ENCODE results near the gene CALHM6. TPM values are rescaled to one million over a fixed set of nuclear protein-coding genes. Genes with fewer than 3 reads are reported as not detected.
A peak's percentile ranks its signal among the peaks of the same experiment; 100 is the strongest.

Gene CALHM6
- total and polyA plus RNA-seq, 8 donors: 5.0 to 8.7 (median 8.3) TPM; not detected in 3

GRCh38 chr6:116511424-116512110, 50.4 kb downstream of the CALHM6 start, which contains the start of gene CALHM5:
TSS of gene CALHM5 (plus strand) at chr6:116511639. CDS start at chr6:116511697, 58 bp downstream.
- H3K27ac ChIP-seq: peak within 1 kb of the TSS; percentile 66 to 84 (median 75)
- TF ChIP-seq POLR2A (IDR thresholded peaks at IDR 0.05): no peak
- peak in 5 of 7 experiments; percentile 28 to 60 (median 46) for TF ChIP-seq CTCF (IDR thresholded peaks at IDR 0.05)
- no peak for TF ChIP-seq EP300 (IDR thresholded peaks at IDR 0.05)
- TF ChIP-seq POLR2AphosphoS5 (IDR thresholded peaks at IDR 0.05): peak in 2 of 3 donors; percentile 39 to 69
- H3K27me3 ChIP-seq: no peaks in the 10 kb centered on the region
- no peaks in the 10 kb centered on the region for H3K9me3 ChIP-seq
- H3K4me3 ChIP-seq: peak within 1 kb of the TSS; percentile 19 to 38 (median 28)
- no peaks in the 10 kb centered on the region for H3K36me3 ChIP-seq
- peak in 1 of 2 donors; percentile 77 for DNase-seq
- WGBS, 5 donors: 42 to 53% (median 44%) methylated on average over 10 of the region's 10 CpGs
- H3K4me1 ChIP-seq: peaks cover 0 to 13% (median 0%) of the 10 kb centered on the region in 4 donors
- intact Hi-C loops (cut with DNase I; ENCODE audit: low total_unique reads): no loop called here

GRCh38 chr6:116512111-116512559, 51.0 kb downstream of the CALHM6 start:
- H3K4me1 ChIP-seq: peaks cover 0 to 13% (median 0%) of the 10 kb centered on the region in 4 donors
- peak overlapping the region; percentile 66 to 84 (median 75) for H3K27ac ChIP-seq
- WGBS, 5 donors: 46 to 72% (median 55%) methylated on average over 4 of the region's 4 CpGs
- no peaks in the 10 kb centered on the region for H3K27me3 ChIP-seq
- DNase-seq: no peak
- H3K4me3 ChIP-seq: peak overlapping the region; percentile 19 to 38 (median 28)
- intact Hi-C loops (cut with DNase I; ENCODE audit: low total_unique reads): no loop called here
- TF ChIP-seq POLR2AphosphoS5 (IDR thresholded peaks at IDR 0.05) (peak in 1 of 3 donors; percentile 13), CTCF (IDR thresholded peaks at IDR 0.05) (no peak)
- no peaks in the 10 kb centered on the region for H3K9me3 ChIP-seq
- no peaks in the 10 kb centered on the region for H3K36me3 ChIP-seq

- TF ChIP-seq EP300 (IDR thresholded peaks at IDR 0.05) (no peak), POLR2A (IDR thresholded peaks at IDR 0.05) (no peak), POLR2AphosphoS5 (IDR thresholded peaks at IDR 0.05) (no peak), CTCF (IDR thresholded peaks at IDR 0.05) (no peak)
- Histone ChIP-seq H3K36me3 (no peaks in the 10 kb centered on the region), H3K27me3 (no peaks in the 10 kb centered on the region), H3K9me3 (no peaks in the 10 kb centered on the region), H3K4me1 (peaks cover 0 to 13% (median 0%) of the 10 kb centered on the region in 4 donors), H3K4me3 (peak overlapping the region in 2 of 4 donors; percentile 19 to 38), H3K27ac (peak overlapping the region in 2 of 5 donors; percentile 78 to 84)
- intact Hi-C loops (cut with DNase I; ENCODE audit: low total_unique reads): no loop called here
- DNase-seq: no peak
Observed at GRCh38 chr6:116512734-116513133, 51.6 kb downstream of the CALHM6 start.

Other genes with a start within 250 kb of the CALHM6 start
- 10 to 100 TPM in 2 of 5 donors, 1 to 10 TPM in 3; 2.3 to 33.5 (median 8.7) TPM for gene TSPYL4, start 207.3 kb upstream of the CALHM6 start, total RNA-seq
- 10 to 100 TPM in 1 of 3 donors, 1 to 10 TPM in 2; 5.8 to 10.4 (median 9.5) TPM for gene TSPYL4, start 207.3 kb upstream of the CALHM6 start, polyA plus RNA-seq
- gene TSPYL1, start 181.4 kb upstream of the CALHM6 start, total RNA-seq: 10 to 100 TPM in 4 of 5 donors, 1 to 10 TPM in 1; 2.9 to 77.1 (median 33.5) TPM
- 10 to 100 TPM; 19.6 to 30.7 (median 25.7) TPM for gene TSPYL1, start 181.4 kb upstream of the CALHM6 start, polyA plus RNA-seq
- gene DSE, start 90.4 kb upstream of the CALHM6 start, total RNA-seq: 10 to 100 TPM in 4 of 5 donors, 1 to 10 TPM in 1; 3.8 to 39.8 (median 15.8) TPM
- gene DSE, start 90.4 kb upstream of the CALHM6 start, polyA plus RNA-seq: 10 to 100 TPM in 1 of 3 donors, 1 to 10 TPM in 2; 3.9 to 10.7 (median 7.7) TPM
- gene CALHM5, start 50.3 kb downstream of the CALHM6 start, total RNA-seq: 1 to 10 TPM in 2 of 5 donors, under 1 TPM in 3; under 0.01 to 4.2 (median 0.29) TPM
- gene CALHM5, start 50.3 kb downstream of the CALHM6 start, polyA plus RNA-seq: under 1 TPM; 0.10 to 0.44 (median 0.15) TPM
- not detected for gene TRAPPC3L, start 84.3 kb downstream of the CALHM6 start, total RNA-seq
- not detected for gene TRAPPC3L, start 84.3 kb downstream of the CALHM6 start, polyA plus RNA-seq
- not detected for gene CALHM4, start 92.4 kb downstream of the CALHM6 start, total RNA-seq
- not detected for gene CALHM4, start 92.4 kb downstream of the CALHM6 start, polyA plus RNA-seq
- 10 to 100 TPM in 4 of 5 donors, 1 to 10 TPM in 1; 8.7 to 98.1 (median 25.7) TPM for gene RWDD1, start 110.1 kb downstream of the CALHM6 start, total RNA-seq
- 10 to 100 TPM; 64.4 to 92.4 (median 68.2) TPM for gene RWDD1, start 110.1 kb downstream of the CALHM6 start, polyA plus RNA-seq
- gene RSPH4A, start 155.1 kb downstream of the CALHM6 start, total RNA-seq: 1 to 10 TPM in 2 of 5 donors, under 1 TPM in 1, not detected in 2; under 0.01 to 5.3 (median 1.7) TPM
- under 1 TPM; 0.18 to 0.31 (median 0.19) TPM for gene RSPH4A, start 155.1 kb downstream of the CALHM6 start, polyA plus RNA-seq
- gene ZUP1, start 207.4 kb downstream of the CALHM6 start, total RNA-seq: 10 to 100 TPM in 3 of 5 donors, 1 to 10 TPM in 2; 3.2 to 23.5 (median 13.4) TPM
- 1 to 10 TPM; 3.5 to 8.1 (median 6.6) TPM for gene ZUP1, start 207.4 kb downstream of the CALHM6 start, polyA plus RNA-seq
- gene KPNA5, start 219.8 kb downstream of the CALHM6 start, total RNA-seq: 10 to 100 TPM in 3 of 5 donors, 1 to 10 TPM in 2; 3.3 to 37.9 (median 12.3) TPM
- 1 to 10 TPM; 1.5 to 1.7 (median 1.7) TPM for gene KPNA5, start 219.8 kb downstream of the CALHM6 start, polyA plus RNA-seq

Measured in stomach (tissue), 9 donors.